NCI-H524 (cell line): Measurements from ENCODE around the gene PIM2.
"Not testable (repeated sequence)": the region's sequence is repeated elsewhere in the genome, so short reads cannot be mapped to it uniquely, and the experiment has no call there.

Source experiments
- DNase-seq, 2 experiments: peaks; one replicate each; lab custom pipeline; 2025; lab: John Stamatoyannopoulos, UW

Gene PIM2

DNA sequence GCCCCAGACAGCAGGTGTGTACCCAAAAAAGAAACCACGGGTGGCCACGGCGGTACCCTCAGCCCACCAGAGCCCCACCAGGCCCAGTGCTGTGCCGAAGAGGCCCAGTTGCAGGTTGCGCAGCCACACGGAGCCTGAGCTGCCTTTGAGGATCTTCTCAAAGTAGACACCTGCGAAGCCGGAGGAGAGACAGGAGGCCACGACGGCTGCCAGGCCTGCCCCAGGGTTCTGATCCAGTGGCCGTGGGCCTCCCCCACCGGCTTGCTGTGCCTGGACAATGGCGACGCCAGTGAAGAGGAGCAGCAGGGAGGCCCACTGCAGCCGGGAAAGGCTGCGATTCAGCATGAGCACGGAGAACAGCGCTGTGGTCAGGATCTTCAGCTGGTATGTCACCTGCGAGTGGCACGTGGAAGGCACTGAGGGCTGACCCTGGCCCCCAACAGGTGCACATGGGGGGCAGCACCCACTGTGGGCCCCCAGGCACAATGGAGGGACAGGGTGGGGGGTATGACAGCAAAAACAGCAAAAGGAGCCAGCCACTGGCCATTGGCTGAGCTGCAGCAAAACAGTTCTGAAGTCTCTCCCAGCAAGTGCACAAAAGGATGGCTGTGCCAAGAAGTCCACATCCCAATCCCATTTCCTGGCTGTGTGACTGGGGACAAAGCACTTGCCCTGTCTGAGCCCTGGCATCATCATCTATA, 13.6 kb downstream of the PIM2 start:
- no peak for DNase-seq

- no peak for DNase-seq
These were observed 14.2 kb downstream of the PIM2 start for GRCh38 chrX:48904626-48905025.

DNA sequence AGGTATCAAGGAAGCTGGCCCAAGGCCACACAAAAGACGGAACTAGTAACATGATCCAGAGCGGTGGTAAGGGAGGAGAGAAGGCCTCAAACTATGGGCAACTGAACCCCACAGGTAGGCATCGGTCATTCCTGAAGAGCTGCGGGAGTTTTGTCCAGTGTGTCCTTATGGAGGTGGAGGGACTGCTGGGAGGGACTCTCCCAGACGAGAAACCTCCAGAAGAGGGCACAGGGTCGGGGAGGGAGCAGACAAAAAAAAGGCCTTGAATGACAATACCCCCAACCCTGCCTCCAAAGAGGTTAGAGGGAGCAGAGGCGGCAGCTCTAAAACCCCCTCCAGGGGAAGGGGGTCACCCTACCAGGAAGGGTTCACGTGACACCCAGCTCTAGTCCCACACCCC, 14.6 kb downstream of the PIM2 start:
- DNase-seq = no peak

DNA sequence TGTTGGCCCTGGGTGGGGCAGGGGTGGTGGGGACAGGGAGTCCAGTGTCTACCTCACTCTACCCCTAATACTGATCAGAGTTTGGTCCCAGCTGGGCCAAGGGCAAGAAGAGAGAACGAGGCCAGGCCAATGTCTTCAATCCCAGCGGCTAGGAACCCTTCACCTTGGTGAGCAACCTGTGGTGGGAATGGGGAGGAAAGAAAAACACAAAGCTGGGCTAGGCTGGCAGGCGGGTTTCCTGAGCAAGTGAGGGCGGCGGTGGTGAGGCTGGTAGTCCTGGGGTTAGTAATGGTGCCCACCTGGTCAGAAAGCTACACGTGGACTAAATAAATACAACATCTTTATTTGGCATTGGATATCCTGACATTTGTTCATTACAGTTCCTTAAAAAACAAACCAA, 15.5 kb downstream of the PIM2 start:
- DNase-seq = no peak

DNA sequence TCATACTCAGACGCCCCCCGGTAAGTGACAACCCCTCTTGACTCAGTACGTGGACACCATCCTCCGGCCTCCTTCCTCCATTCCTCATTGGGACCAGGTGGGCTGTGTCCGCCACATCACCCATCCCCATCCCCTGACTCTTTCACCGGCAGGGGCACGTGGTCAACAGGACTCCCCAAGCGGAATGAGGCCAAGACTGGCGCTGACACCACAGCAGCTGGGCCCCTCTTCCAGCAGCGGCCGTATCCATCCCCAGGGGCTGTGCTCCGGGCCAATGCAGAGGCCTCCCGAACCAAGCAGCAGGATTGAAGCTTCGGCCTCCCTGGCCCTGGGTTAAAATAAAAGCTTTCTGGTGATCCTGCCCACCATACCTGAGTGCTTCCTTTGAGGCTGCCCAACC, 16.0 kb downstream of the PIM2 start:
- no peak for DNase-seq

- no peak for DNase-seq
These were observed 16.7 kb downstream of the PIM2 start for GRCh38 chrX:48902135-48902534.

- DNase-seq = no peak
These were observed 17.8 kb downstream of the PIM2 start for GRCh38 chrX:48901069-48901468.

DNA sequence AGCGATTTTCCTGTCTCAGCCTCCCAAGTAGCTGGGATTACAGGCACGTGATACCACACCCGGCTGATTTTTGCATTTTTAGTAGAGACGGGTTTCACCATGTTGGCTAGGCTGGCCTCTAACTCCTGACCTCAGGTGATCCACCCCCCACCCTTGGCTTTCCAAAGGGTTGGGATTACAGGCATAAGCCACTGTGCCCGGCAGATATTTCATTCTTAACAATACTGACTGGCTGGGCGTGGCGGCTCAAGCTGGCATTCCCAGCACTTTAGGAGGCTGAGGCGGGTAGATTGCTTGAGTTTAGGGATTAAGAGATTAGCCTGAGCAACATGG, 19.8 kb downstream of the PIM2 start:
- peak; percentile 10 to 25 for DNase-seq

GRCh38 chrX:48897625-48898306, 21.1 kb downstream of the PIM2 start, which contains the start of the genes PQBP1 and TIMM17B:
TSS of gene PQBP1 (plus strand) at chrX:48897930. CDS start at chrX:48898510, 580 bp downstream.
TSS of gene TIMM17B (minus strand) at chrX:48897768. CDS start at chrX:48897749, 19 bp downstream.
- DNase-seq = peak; percentile 96 to 97

DNA sequence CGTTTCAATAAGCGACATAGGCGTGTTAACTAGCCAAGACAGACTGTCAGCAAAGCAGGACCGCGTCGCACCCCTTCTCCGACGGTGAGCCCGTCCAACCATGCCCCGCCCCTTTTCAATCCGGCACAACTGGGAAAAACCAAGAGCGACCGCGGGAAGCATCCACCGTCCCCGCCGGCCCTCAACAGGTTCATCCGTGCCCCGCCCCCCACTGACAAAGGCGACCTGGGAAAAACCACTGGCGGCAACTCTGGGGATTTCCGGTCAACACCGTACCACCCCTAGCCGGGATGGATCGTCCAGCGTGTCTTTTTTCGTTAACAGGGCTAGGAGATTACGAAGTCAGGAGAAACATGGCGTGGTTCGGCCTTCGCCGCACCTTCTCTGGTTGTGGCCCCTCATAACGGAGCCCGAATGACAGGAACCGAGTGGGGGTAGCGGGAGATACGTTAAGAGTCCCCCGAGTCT, 21.6 kb downstream of the PIM2 start:
- peak; percentile 68 to 70 for DNase-seq

DNA sequence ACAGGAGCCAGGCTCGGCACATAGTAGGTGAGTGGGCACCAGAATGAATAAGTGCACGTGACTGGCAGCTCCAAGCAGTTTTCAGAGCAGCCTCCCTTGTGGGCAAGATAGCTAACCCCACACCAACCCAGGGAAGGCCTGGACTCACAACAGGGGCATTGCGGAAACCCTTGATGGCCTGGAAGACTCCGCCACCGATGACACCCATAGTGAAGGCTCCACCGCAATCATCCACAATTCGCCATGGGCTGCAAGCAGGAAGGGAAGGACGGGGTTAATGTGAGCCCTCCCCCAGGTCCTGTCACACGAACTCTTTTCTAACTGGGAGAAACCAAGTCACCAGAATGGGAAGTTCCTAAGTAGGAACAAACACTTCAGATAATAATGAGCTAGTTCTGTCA, 22.2 kb downstream of the PIM2 start:
- no peak for DNase-seq

- DNase-seq = no peak
These were observed 23.9 kb downstream of the PIM2 start for GRCh38 chrX:48894891-48895290.

GRCh38 chrX:48893556-48894348, 25.1 kb downstream of the PIM2 start:
- no peak for DNase-seq

GRCh38 chrX:48892896-48893295, 25.9 kb downstream of the PIM2 start:
- DNase-seq = no peak

DNA sequence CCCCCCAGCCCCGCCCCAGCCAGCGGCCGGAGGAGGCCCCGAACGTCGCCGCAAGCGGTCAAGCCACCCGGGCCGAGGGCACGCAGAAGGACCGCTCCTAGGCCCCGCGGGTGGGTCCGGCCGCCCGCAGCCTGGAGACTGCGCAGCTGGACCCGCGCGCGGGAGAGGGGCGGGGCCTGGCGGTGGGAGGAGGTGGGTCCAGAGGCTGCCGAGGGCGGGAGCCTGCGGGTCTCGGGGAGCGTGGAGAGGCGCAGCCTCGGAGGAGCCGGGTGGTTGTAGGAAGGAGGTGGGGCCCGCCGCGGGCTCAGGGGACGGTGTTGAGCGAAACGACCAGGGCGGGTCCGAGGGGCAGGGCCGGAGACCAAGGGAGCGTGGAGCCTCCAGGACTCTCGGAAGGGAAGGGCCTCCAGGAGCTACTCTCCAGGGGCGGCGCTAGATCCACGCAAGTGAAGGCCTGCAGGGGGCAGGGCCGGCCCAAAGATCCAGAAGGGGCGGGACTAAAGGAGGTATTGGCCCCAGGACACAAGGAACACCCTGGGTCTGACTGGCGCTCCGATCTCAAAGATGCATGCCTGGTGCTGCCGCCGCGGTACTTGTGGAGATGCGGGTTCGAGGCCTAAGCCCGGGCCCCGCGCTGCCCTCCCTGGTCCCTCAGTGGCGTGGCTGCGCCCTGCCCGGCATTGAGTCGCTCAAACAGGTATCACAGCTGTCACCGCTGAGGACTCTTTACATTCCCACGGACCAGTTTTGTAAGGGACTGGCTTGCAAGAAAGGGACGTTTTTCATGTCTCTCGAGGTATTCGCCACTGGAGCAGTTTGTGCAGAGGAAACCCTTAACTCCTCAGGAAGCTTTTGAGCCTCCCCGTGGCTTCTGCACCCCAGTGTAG, 27.2 kb downstream of the PIM2 start:
- DNase-seq = peak; percentile 81 to 93

- DNase-seq = peak in 1 of 2 experiments; percentile 41
These were observed 27.9 kb downstream of the PIM2 start for GRCh38 chrX:48890934-48891401.

DNA sequence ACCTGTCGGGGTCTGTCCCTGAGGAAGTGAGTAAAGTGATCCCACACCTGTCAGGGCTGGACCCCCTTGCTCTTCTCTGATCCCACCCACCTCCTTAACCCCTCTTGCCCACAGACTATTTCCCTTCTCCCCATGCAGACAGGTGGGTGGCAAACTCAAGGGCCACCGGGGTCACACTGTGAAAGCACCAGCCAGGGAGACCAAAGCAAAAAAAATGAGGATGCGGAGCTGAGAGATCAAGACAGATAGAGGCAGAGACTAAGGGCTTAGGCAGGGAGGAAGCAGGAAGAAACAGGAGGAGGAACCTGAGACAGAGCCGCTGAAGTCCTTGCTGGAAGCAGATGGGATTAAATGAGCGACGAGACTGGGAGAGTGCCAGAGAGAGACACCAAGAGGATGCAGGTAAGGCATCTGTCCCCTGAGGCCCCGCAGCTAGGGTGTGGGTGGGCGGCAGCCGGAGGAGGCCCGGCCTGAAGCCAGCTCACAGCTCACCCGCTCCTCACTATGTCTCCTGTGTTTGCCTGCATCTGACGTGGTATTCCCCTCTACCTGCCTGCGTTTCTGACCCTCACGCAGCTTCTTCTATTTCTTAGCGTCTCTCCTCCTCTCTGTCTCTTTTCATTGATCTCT, 28.4 kb downstream of the PIM2 start:
- DNase-seq = peak; percentile 34 to 70

- not testable (repeated sequence) for DNase-seq
These were observed 32.2 kb downstream of the PIM2 start for GRCh38 chrX:48886586-48886985.

DNA sequence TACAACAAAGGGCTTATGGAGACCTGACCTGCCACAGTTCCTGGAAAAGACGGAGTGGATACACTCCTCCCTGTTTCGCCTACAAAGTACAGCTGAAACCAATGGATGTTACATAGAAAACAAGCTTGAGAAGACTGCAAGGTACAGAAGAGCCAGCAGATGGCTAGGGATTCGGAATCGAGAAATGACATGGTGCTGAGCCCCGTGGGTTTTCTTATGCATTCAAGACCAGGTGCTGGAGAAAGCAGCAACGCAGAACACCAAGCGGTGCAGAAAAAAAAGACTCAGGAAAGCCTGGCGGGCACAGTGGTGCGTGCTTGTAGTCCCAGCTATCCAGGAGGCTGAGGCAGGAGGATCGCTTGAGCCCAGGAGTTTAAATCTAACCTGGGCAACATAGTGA, 35.1 kb downstream of the PIM2 start:
- DNase-seq = peak; percentile 8 to 36

DNA sequence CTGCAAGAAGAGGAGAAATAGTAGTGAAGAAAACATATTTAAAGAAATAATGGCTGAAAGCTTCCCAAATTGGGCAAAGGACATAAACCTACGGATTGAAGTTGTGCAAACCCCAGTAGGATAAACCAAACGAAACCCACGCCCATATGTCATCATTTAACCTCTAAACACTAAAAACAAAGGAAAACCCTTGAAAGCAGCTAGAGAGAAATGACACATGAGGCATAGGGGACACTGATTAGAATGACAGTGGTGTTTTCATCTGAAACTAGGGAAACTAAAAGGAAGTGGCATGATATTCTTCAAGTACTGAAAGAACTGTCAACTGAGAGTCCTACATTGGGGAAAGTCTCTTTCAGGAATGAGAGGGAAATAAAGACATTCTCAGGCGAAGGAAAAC, 41.9 kb downstream of the PIM2 start:
- not testable (repeated sequence) for DNase-seq

GRCh38 chrX:48872017-48872416, 46.8 kb downstream of the PIM2 start:
- DNase-seq = not testable (repeated sequence)
